GM12878 (cell line): Measurements from ENCODE around the gene DGKB. TPM values are rescaled to one million over a fixed set of nuclear protein-coding genes. Genes with fewer than 3 reads are reported as not detected.

Experiments
- ATAC-seq: fragments of 200-7000 bp; cut with Tn5 transposase; 3 replicates; pipeline ENCODE4 v1.9.1; 2020; ENCODE audit warnings: mild to moderate bottlenecking, moderate library complexity
- BruUV-seq: library from RNA; stranded (reverse); fragments of 400-500 nt; replicated peaks from 2 replicates; lab custom pipeline; 2021; lab: Mats Ljungman, UMichigan
- CTCF ChIA-PET: fragments of 300-600 bp; sonication (Branson Sonifier 250); formaldehyde crosslinking; extraction: SDS; loops from one replicate; lab custom pipeline; 2021; ENCODE audit warnings: inconsistent platforms; lab: Yijun Ruan, JAX
- POLR2A ChIA-PET: fragments of 350-600 bp; formaldehyde crosslinking; extraction: SDS; loops from one replicate; lab custom pipeline; 2021; ENCODE audit warnings: inconsistent platforms; lab: Charles Lee
- RAD21 ChIA-PET: fragments of 300-600 bp; sonication (Branson Sonifier 250); formaldehyde crosslinking; loops from one replicate; lab custom pipeline; 2023; ENCODE audit warnings: antibody characterized with exemption; ENCODE audit not compliant: unreplicated experiment; lab: Charles Lee
- SMC1A ChIA-PET: fragments of 300-600 bp; sonication (Branson Sonifier 250); formaldehyde crosslinking; loops from one replicate; lab custom pipeline; 2023; ENCODE audit not compliant: unreplicated experiment, uncharacterized antibody; lab: Charles Lee
- DNase-seq: peaks from one replicate; pipeline ENCODE4 v3.0.0-alpha.2; 2011; ENCODE audit warnings: low read depth, low spot score
- FAIRE-seq: peaks from 3 replicates; lab custom pipeline; 2011; peaks lifted over from hg19 to GRCh38; lab: Jason Lieb, UNC
- H2AFZ ChIP-seq: 2 replicates; pipeline ENCODE4 v1.6.0; 2011; ENCODE audit warnings: low read depth, low read length, control low read depth; ENCODE audit not compliant: control insufficient read depth
- H3K27ac ChIP-seq: 2 replicates; pipeline ENCODE4 v1.5.1; 2011; ENCODE audit warnings: control low read depth; ENCODE audit not compliant: control insufficient read depth, insufficient read depth
- H3K27me3 ChIP-seq, 2 experiments: replicated peaks in 1 of 2; 2 replicates each; pipeline versions ENCODE4 v1.6.0 to v1.6.1; 2011; ENCODE audit warnings: low read length in 1 of 2; ENCODE audit not compliant: control insufficient read depth in 2 of 2, insufficient read depth in 2 of 2
- H3K36me3 ChIP-seq, 2 experiments: 2 replicates each; pipeline ENCODE4 v1.5.1; 2011; ENCODE audit warnings: low read length in 1 of 2; ENCODE audit not compliant: control insufficient read depth in 2 of 2, insufficient read depth in 2 of 2
- H3K4me1 ChIP-seq: 2 replicates; pipeline ENCODE4 v1.6.1; 2011; ENCODE audit warnings: mild to moderate bottlenecking, low read length, moderate library complexity, mixed read lengths; ENCODE audit not compliant: control insufficient read depth, insufficient read depth
- H3K4me2 ChIP-seq: 2 replicates; pipeline ENCODE4 v1.6.0; 2011; ENCODE audit warnings: control low read depth; ENCODE audit not compliant: control insufficient read depth, insufficient read depth
- H3K4me3 ChIP-seq: fragments of 200-600 bp; sonication (generic); 2 replicates; pipeline ENCODE4 v1.5.1; 2016
- H3K79me2 ChIP-seq: 2 replicates; pipeline ENCODE4 v1.6.0; 2011; ENCODE audit warnings: low read length; ENCODE audit not compliant: control insufficient read depth, insufficient read depth
- H3K9ac ChIP-seq: 2 replicates; pipeline ENCODE4 v1.8.0; 2011; ENCODE audit warnings: low read length, control low read depth, mixed read lengths; ENCODE audit not compliant: control insufficient read depth, insufficient read depth
- H3K9me3 ChIP-seq: replicated peaks from 3 replicates; pipeline ENCODE4 v1.5.1; 2011; ENCODE audit warnings: mild to moderate bottlenecking, low read length; ENCODE audit not compliant: control insufficient read depth, insufficient read depth
- H4K20me1 ChIP-seq: 2 replicates; pipeline ENCODE4 v1.6.0; 2011; ENCODE audit not compliant: control insufficient read depth, insufficient read depth
- KDM1A ChIP-seq: fragments of 200-600 bp; sonication (generic); IDR thresholded peaks from 2 replicates; pipeline ENCODE4 v1.6.1; 2016; ENCODE audit warnings: borderline replicate concordance
- NBN ChIP-seq: fragments of 450-650 bp; IDR thresholded peaks from 2 replicates; pipeline ENCODE4 v1.6.1; 2016
- NR2F1 ChIP-seq: fragments of 450-650 bp; conservative IDR thresholded peaks from 2 replicates; pipeline ENCODE4 v1.6.1; 2017; ENCODE audit warnings: mild to moderate bottlenecking
- POLR2A ChIP-seq: IDR thresholded peaks from 2 replicates; pipeline ENCODE4 v1.6.1; 2011; ENCODE audit warnings: low read depth, mild to moderate bottlenecking, low read length
- RAD51 ChIP-seq: fragments of 450-650 bp; IDR thresholded peaks from 2 replicates; pipeline ENCODE4 v1.6.1; 2016; ENCODE audit warnings: moderate library complexity, mild to moderate bottlenecking, inconsistent platforms
- RCOR1 ChIP-seq: conservative IDR thresholded peaks from 2 replicates; pipeline ENCODE4 v1.6.1; 2012; ENCODE audit warnings: low read depth, low read length, improper control_type of control experiment
- RELA ChIP-seq: fragments of 450-650 bp; IDR thresholded peaks from 2 replicates; pipeline ENCODE4 v1.8.0; 2014; ENCODE audit warnings: borderline replicate concordance; ENCODE audit not compliant: partially characterized antibody
- SREBF2 ChIP-seq: IDR thresholded peaks from 2 replicates; pipeline ENCODE4 v1.6.1; 2012; ENCODE audit warnings: mild to moderate bottlenecking, low read length
- WGBS: methylation state at CpG from one replicate; pipeline ENCODE4 v1.1.6; 2016; ENCODE audit warnings: low lambda C conversion rate; ENCODE audit not compliant: insufficient replicate concordance, insufficient coverage; ENCODE audit errors: missing lambda C conversion rate; 5-methylcytosine and 5-hydroxymethylcytosine counted together
- in situ Hi-C: fragments of 300-500 bp; cut with MboI; formaldehyde crosslinking; loops from 9 replicates; pipeline ENCODE4 v1.14.3; 2018; ENCODE audit warnings: mixed read lengths
- intact Hi-C: fragments of 100-400 bp; cut with micrococcal nuclease; formaldehyde crosslinking; loops from one replicate; pipeline ENCODE4 v1.14.2; 2022; ENCODE audit not compliant: unreplicated experiment
- polyA plus RNA-seq, 11 experiments: library from polyadenylated mRNA; depleted of rRNA in 4 of 11; unstranded in 6 of 11; stranded (reverse) in 5 of 11; fragments of >200 nt; fragmentation: Nextera tagmentation in 4 of 11; fragmentation: Illumina TruSeq in 1 of 11; extraction: Ambion mirVana in 4 of 11; extraction: Trizol in 1 of 11; gene quantifications; 1 replicate in 1 of 11; 2 replicates in 10 of 11; pipeline versions ENCODE4 v1.2.1 to v1.2.3, GENCODE V29; 2011 to 2016; ENCODE audit warnings: inconsistent platforms in 2 of 11, missing spikeins in 2 of 11, low read depth in 1 of 11
- total RNA-seq, 4 experiments: library from RNA; depleted of rRNA in 3 of 4; stranded (reverse); fragments of >200 nt in 3 of 4; fragmentation: Illumina TruSeq in 1 of 4; extraction: Trizol in 1 of 4; gene quantifications; 2 replicates each; pipeline versions ENCODE4 v1.2.1 to v1.2.3, GENCODE V29; 2013 to 2021
- TF ChIP-seq, protein P1 (sequence below): IDR thresholded peaks from 2 replicates; pipeline ENCODE4 v1.6.1; 2012; ENCODE audit warnings: low read depth, low read length, improper control_type of control experiment
- TF ChIP-seq, protein P2 (sequence below): IDR thresholded peaks from 2 replicates; pipeline ENCODE4 v1.6.1; 2012; ENCODE audit warnings: improper control_type of control experiment, low read depth, low read length; ENCODE audit not compliant: insufficient replicate concordance
- TF ChIP-seq, protein P3 (sequence below): IDR thresholded peaks from 2 replicates; pipeline ENCODE4 v1.6.1; 2011; ENCODE audit warnings: borderline replicate concordance, low read depth, mild to moderate bottlenecking, moderate library complexity, low read length; ENCODE audit not compliant: insufficient read depth, poor library complexity, severe bottlenecking
- TF ChIP-seq, protein P4 (sequence below): IDR thresholded peaks from 2 replicates; pipeline ENCODE4 v1.6.1; 2012; ENCODE audit warnings: mild to moderate bottlenecking, low read depth, low read length
- TF ChIP-seq, protein P5 (sequence below): IDR thresholded peaks from 2 replicates; pipeline ENCODE4 v1.6.1; 2012; ENCODE audit warnings: low read depth, low read length, improper control_type of control experiment

The DGKB gene
- total and polyA plus RNA-seq, 10 of the 15 experiments (the other 5 are each of a cell fraction or from before 2014, with no cell fraction given): 0.02 to 0.10 (median 0.04) TPM; not detected in 6

DNA sequence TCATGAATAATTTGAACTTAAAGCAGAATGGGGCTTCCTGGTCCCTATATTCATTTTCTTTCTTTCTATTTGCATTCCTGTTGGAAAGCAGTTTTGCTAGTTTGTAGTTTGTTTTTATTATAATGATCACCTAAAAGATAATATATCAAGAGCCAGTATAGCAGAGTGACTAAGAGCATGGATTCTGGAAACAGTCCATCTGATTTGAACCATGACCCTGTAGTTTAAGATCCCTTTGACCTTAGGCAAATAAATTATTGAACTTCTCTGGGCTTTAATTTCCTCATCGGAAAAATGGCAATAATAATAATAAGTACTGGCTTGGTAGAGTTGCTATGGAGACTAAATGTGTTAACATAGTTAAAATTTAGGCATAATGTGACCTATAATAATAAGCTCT is 76.1 kb downstream of the DGKB start:
- Histone ChIP-seq H3K4me3 (no peak overlapping the region), H3K9me3 (no peaks in the 10 kb centered on the region), H4K20me1 (no peaks in the 10 kb centered on the region), H2AFZ (no peak overlapping the region), H3K9ac (no peak overlapping the region), H3K79me2 (no peaks in the 10 kb centered on the region), H3K36me3 (no peaks in the 10 kb centered on the region), H3K27ac (no peak overlapping the region), H3K4me1 (no peaks in the 10 kb centered on the region), H3K27me3 (no peaks in the 10 kb centered on the region), H3K4me2 (no peak overlapping the region)
- FAIRE-seq: no peak
- BruUV-seq: no TSS peak
- no peak for ATAC-seq
- no peak for TF ChIP-seq SREBF2
- no peak for TF ChIP-seq RELA
- no peak for TF ChIP-seq RAD51
- TF ChIP-seq RCOR1: no peak
- TF ChIP-seq POLR2A: no peak
- TF ChIP-seq NR2F1: no peak
- TF ChIP-seq, protein P1, sequence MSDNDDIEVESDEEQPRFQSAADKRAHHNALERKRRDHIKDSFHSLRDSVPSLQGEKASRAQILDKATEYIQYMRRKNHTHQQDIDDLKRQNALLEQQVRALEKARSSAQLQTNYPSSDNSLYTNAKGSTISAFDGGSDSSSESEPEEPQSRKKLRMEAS: no peak
- TF ChIP-seq, protein P2, sequence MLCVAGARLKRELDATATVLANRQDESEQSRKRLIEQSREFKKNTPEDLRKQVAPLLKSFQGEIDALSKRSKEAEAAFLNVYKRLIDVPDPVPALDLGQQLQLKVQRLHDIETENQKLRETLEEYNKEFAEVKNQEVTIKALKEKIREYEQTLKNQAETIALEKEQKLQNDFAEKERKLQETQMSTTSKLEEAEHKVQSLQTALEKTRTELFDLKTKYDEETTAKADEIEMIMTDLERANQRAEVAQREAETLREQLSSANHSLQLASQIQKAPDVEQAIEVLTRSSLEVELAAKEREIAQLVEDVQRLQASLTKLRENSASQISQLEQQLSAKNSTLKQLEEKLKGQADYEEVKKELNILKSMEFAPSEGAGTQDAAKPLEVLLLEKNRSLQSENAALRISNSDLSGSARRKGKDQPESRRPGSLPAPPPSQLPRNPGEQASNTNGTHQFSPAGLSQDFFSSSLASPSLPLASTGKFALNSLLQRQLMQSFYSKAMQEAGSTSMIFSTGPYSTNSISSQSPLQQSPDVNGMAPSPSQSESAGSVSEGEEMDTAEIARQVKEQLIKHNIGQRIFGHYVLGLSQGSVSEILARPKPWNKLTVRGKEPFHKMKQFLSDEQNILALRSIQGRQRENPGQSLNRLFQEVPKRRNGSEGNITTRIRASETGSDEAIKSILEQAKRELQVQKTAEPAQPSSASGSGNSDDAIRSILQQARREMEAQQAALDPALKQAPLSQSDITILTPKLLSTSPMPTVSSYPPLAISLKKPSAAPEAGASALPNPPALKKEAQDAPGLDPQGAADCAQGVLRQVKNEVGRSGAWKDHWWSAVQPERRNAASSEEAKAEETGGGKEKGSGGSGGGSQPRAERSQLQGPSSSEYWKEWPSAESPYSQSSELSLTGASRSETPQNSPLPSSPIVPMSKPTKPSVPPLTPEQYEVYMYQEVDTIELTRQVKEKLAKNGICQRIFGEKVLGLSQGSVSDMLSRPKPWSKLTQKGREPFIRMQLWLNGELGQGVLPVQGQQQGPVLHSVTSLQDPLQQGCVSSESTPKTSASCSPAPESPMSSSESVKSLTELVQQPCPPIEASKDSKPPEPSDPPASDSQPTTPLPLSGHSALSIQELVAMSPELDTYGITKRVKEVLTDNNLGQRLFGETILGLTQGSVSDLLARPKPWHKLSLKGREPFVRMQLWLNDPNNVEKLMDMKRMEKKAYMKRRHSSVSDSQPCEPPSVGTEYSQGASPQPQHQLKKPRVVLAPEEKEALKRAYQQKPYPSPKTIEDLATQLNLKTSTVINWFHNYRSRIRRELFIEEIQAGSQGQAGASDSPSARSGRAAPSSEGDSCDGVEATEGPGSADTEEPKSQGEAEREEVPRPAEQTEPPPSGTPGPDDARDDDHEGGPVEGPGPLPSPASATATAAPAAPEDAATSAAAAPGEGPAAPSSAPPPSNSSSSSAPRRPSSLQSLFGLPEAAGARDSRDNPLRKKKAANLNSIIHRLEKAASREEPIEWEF: no peak
- TF ChIP-seq, protein P3, sequence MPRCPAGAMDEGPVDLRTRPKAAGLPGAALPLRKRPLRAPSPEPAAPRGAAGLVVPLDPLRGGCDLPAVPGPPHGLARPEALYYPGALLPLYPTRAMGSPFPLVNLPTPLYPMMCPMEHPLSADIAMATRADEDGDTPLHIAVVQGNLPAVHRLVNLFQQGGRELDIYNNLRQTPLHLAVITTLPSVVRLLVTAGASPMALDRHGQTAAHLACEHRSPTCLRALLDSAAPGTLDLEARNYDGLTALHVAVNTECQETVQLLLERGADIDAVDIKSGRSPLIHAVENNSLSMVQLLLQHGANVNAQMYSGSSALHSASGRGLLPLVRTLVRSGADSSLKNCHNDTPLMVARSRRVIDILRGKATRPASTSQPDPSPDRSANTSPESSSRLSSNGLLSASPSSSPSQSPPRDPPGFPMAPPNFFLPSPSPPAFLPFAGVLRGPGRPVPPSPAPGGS: no peak
- TF ChIP-seq, protein P4, sequence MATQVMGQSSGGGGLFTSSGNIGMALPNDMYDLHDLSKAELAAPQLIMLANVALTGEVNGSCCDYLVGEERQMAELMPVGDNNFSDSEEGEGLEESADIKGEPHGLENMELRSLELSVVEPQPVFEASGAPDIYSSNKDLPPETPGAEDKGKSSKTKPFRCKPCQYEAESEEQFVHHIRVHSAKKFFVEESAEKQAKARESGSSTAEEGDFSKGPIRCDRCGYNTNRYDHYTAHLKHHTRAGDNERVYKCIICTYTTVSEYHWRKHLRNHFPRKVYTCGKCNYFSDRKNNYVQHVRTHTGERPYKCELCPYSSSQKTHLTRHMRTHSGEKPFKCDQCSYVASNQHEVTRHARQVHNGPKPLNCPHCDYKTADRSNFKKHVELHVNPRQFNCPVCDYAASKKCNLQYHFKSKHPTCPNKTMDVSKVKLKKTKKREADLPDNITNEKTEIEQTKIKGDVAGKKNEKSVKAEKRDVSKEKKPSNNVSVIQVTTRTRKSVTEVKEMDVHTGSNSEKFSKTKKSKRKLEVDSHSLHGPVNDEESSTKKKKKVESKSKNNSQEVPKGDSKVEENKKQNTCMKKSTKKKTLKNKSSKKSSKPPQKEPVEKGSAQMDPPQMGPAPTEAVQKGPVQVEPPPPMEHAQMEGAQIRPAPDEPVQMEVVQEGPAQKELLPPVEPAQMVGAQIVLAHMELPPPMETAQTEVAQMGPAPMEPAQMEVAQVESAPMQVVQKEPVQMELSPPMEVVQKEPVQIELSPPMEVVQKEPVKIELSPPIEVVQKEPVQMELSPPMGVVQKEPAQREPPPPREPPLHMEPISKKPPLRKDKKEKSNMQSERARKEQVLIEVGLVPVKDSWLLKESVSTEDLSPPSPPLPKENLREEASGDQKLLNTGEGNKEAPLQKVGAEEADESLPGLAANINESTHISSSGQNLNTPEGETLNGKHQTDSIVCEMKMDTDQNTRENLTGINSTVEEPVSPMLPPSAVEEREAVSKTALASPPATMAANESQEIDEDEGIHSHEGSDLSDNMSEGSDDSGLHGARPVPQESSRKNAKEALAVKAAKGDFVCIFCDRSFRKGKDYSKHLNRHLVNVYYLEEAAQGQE: no peak
- TF ChIP-seq, protein P5, sequence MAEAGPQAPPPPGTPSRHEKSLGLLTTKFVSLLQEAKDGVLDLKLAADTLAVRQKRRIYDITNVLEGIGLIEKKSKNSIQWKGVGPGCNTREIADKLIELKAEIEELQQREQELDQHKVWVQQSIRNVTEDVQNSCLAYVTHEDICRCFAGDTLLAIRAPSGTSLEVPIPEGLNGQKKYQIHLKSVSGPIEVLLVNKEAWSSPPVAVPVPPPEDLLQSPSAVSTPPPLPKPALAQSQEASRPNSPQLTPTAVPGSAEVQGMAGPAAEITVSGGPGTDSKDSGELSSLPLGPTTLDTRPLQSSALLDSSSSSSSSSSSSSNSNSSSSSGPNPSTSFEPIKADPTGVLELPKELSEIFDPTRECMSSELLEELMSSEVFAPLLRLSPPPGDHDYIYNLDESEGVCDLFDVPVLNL: no peak
- TF ChIP-seq NBN: no peak
- TF ChIP-seq KDM1A: no peak
- ChIA-PET SMC1A (no interaction called here), POLR2A (no interaction called here), CTCF (no interaction called here), RAD21 (no interaction called here)
- 0% methylated on average over 1 of the region's 1 CpG for WGBS
- intact Hi-C loops (no loop called here), in situ Hi-C loops (no loop called here)
- no peak for DNase-seq
